K562 (cell line): ENCODE measurements around the gene ZNF667. TPM values are rescaled to one million over a fixed set of nuclear protein-coding genes. Genes with fewer than 3 reads are reported as not detected.
A peak's percentile ranks its signal among the peaks of the same experiment; 100 is the strongest.

Experiments used
- CC2D1A ChIP-seq: fragments of 450-650 bp; IDR thresholded peaks from 2 replicates; pipeline ENCODE4 v1.6.1; 2017; ENCODE audit warnings: mild to moderate bottlenecking
- CHD1 ChIP-seq: fragments of 200-600 bp; sonication (generic); IDR thresholded peaks from one replicate; pipeline ENCODE4 v1.6.1; 2012; ENCODE audit warnings: mild to moderate bottlenecking, moderate library complexity, low read length, inconsistent platforms
- CREM ChIP-seq: IDR thresholded peaks from 2 replicates; pipeline ENCODE4 v1.6.1; 2014; ENCODE audit warnings: antibody characterized with exemption, low read depth
- CXXC5 ChIP-seq: fragments of 250-450 bp; sonication (Bioruptor Pico); IDR thresholded peaks from 2 replicates; pipeline ENCODE4 v1.8.0; 2022; ENCODE audit warnings: inconsistent platforms, mild to moderate bottlenecking, moderate library complexity
- PTBP1 ChIP-seq: fragments of 200-400 bp; formaldehyde crosslinking; IDR thresholded peaks from 2 replicates; pipeline ENCODE4 v1.6.1; 2017; ENCODE audit warnings: low read depth, low read length
- SAFB ChIP-seq: fragments of 200-400 bp; formaldehyde crosslinking; IDR thresholded peaks from 2 replicates; pipeline ENCODE4 v1.6.1; 2017; ENCODE audit warnings: low read depth, low read length, borderline replicate concordance
- SETDB1 ChIP-seq: IDR thresholded peaks from one replicate; pipeline ENCODE4 v1.6.1; 2012; ENCODE audit warnings: low read length, control low read depth, inconsistent platforms
- SRF ChIP-seq, 2 experiments: fragments of 250-450, 450-650 bp in 1 of 2; sonication (Bioruptor Pico) in 1 of 2; sonication (generic) in 1 of 2; formaldehyde crosslinking; IDR thresholded peaks; 2 replicates each; pipeline versions ENCODE4 v1.5.0 to v1.5.1; 2020 to 2022; ENCODE audit warnings: mild to moderate bottlenecking in 1 of 2, missing genetic modification reagents in 1 of 2
- TAF1 ChIP-seq: IDR thresholded peaks from 2 replicates; pipeline ENCODE4 v1.6.1; 2011; ENCODE audit warnings: mild to moderate bottlenecking, low read length, moderate library complexity; ENCODE audit not compliant: insufficient read depth, control insufficient read depth, severe bottlenecking; ENCODE audit errors: extremely low read depth
- TGIF2 ChIP-seq: sonication (generic); formaldehyde crosslinking; IDR thresholded peaks from 2 replicates; pipeline ENCODE4 v1.8.1; 2022; ENCODE audit warnings: mild to moderate bottlenecking, missing genetic modification reagents, moderate library complexity
- U2AF1 ChIP-seq: fragments of 200-400 bp; formaldehyde crosslinking; optimal IDR thresholded peaks from 2 replicates; pipeline ENCODE3; 2017; ENCODE audit warnings: mild to moderate bottlenecking, low read depth, low read length, moderate library complexity
- WHSC1 ChIP-seq: IDR thresholded peaks from one replicate; pipeline ENCODE4 v1.6.1; 2012; ENCODE audit warnings: low read length, control low read depth, inconsistent platforms
- ZBTB1 ChIP-seq: sonication (generic); formaldehyde crosslinking; IDR thresholded peaks from 2 replicates; pipeline ENCODE4 v1.8.1; 2023; ENCODE audit warnings: missing genetic modification reagents, low read depth, mild to moderate bottlenecking, borderline replicate concordance
- ZNF212 ChIP-seq: fragments of 450-650 bp; formaldehyde crosslinking; IDR thresholded peaks from 2 replicates; pipeline ENCODE4 v1.4.0; 2020; ENCODE audit warnings: mild to moderate bottlenecking
- ZNF282 ChIP-seq: sonication (generic); formaldehyde crosslinking; IDR thresholded peaks from 2 replicates; pipeline ENCODE4 v1.8.1; 2023; ENCODE audit warnings: missing genetic modification reagents
- ZNF354B ChIP-seq: fragments of 250-450 bp; sonication (Bioruptor Pico); IDR thresholded peaks from 2 replicates; pipeline ENCODE4 v1.4.0; 2020
- ZNF436 ChIP-seq: fragments of 250-450, 450-650 bp; sonication (Bioruptor Pico); formaldehyde crosslinking; IDR thresholded peaks from 2 replicates; pipeline ENCODE4 v1.7.0; 2020; ENCODE audit warnings: mild to moderate bottlenecking
- polyA plus RNA-seq, 8 experiments: library from polyadenylated mRNA; depleted of rRNA in 4 of 8; stranded (reverse) in 5 of 8; unstranded in 3 of 8; fragments of >200 nt; fragmentation: Nextera tagmentation in 2 of 8; fragmentation: Illumina TruSeq in 1 of 8; extraction: Ambion mirVana in 2 of 8; extraction: Trizol in 1 of 8; gene quantifications; 2 replicates each; pipeline versions ENCODE4 v1.2.1 to v1.2.3, GENCODE V29; 2011 to 2014; ENCODE audit warnings: inconsistent platforms in 1 of 8, missing spikeins in 1 of 8
- total RNA-seq, 7 experiments: library from RNA; depleted of rRNA in 6 of 7; stranded (reverse); fragments of >200 nt in 6 of 7; fragmentation: Illumina TruSeq in 2 of 7; extraction: Trizol in 2 of 7; gene quantifications; 2 replicates each; pipeline versions ENCODE4 v1.2.1 to v1.2.3, GENCODE V29; 2011 to 2021; ENCODE audit warnings: low replicate concordance in 1 of 7
- TF ChIP-seq, protein P1 (sequence below): fragments of 250-450 bp; sonication (Bioruptor Pico); IDR thresholded peaks from 2 replicates; pipeline ENCODE4 v1.8.0; 2021; ENCODE audit warnings: moderate library complexity, mild to moderate bottlenecking, inconsistent platforms
- TF ChIP-seq, protein P2 (sequence below): fragments of 250-450 bp; sonication (Bioruptor Pico); IDR thresholded peaks from 2 replicates; pipeline ENCODE4 v1.8.0; 2022; ENCODE audit warnings: moderate library complexity, mild to moderate bottlenecking, inconsistent platforms
- TF ChIP-seq, protein P3 (sequence below): fragments of 250-450 bp; sonication (Bioruptor Pico); IDR thresholded peaks from 2 replicates; pipeline ENCODE4 v1.5.0; 2020; ENCODE audit warnings: mild to moderate bottlenecking
- TF ChIP-seq, protein P4 (sequence below): fragments of 450-650 bp; conservative IDR thresholded peaks from 2 replicates; pipeline ENCODE4 v1.6.1; 2016; ENCODE audit warnings: missing genetic modification characterization, low read depth, mild to moderate bottlenecking, control low read depth, missing compliant biosample characterization
- TF ChIP-seq, protein P5 (sequence below): fragments of 450-650 bp; IDR thresholded peaks from 2 replicates; pipeline ENCODE4 v1.6.1; 2014; ENCODE audit warnings: low read depth, mild to moderate bottlenecking, moderate library complexity, borderline replicate concordance

Gene ZNF667
- total and polyA plus RNA-seq, 9 of the 15 experiments (the other 6 are each of a cell fraction or from before 2014, with no cell fraction given), result not detected

DNA sequence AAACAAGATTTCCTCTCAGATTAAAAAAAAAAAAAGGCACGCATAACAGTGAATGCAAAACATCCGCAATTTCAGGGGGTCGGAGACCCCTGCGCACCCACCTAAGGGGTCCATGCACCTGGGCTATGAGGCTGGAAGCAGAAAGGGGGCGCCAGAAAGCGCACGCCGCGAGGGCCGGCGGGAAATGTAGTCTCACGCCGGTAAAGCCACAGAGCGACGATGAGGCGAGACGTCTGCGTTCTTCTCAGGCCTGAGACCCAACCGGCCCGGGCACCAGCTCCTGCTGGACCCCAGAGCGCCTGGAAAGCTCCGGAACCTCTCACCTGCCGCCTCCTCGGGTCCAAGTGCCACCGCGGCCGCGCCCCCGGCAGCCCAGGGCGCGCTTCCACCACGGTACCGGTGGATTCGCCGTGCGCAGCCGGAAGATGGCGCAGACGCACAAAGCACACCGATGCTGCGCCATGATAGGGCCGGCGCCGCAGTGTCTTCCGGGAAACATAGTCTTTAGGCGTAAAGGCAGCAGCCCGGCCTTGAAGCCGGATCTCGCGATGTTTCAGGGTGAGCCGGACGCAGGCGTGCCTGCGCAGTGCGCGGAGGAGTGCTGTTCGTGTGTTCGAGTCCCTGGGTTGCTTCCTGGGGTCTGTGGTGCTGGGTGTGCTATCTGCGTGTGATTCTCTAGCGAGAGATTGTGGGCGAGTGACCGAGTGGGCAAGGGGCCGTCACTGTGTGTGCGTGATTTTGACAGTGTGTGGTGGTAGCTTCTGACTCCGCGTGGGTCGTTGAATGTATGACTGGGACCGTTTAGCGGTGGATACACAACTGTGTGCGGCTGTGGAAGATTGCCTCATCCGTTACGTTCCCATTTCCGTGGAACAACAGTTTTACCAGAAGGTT, 83.8 kb downstream of the ZNF667 start, which contains the start of gene ZNF582 (continued):
- TF ChIP-seq CC2D1A, result peak; percentile 89
- no peak for TF ChIP-seq SAFB
- no peak for TF ChIP-seq ZNF436 (CRISPR knock-in tag)
- TF ChIP-seq CREM, result peak; percentile 83
- TF ChIP-seq, protein P1, sequence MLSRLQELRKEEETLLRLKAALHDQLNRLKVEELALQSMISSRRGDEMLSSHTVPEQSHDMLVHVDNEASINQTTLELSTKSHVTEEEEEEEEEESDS (CRISPR knock-in tag), result no peak
- TF ChIP-seq SRF (CRISPR knock-in tag; IDR thresholded peaks at IDR 0.05), result peak in 1 of 2 experiments; percentile 69; a peak in 2 of 4 replicates
- TF ChIP-seq, protein P2, sequence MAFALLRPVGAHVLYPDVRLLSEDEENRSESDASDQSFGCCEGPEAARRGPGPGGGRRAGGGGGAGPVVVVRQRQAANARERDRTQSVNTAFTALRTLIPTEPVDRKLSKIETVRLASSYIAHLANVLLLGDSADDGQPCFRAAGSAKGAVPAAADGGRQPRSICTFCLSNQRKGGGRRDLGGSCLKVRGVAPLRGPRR (CRISPR knock-in tag), result no peak
- TF ChIP-seq SETDB1, result no peak
- no peak for TF ChIP-seq TGIF2
- TF ChIP-seq CHD1, result no peak
- no peak for TF ChIP-seq ZNF354B (CRISPR knock-in tag)
- peak; percentile 38 for TF ChIP-seq TAF1
- TF ChIP-seq WHSC1, result no peak
- no peak for TF ChIP-seq PTBP1
- TF ChIP-seq U2AF1, result no peak
- TF ChIP-seq, protein P3, sequence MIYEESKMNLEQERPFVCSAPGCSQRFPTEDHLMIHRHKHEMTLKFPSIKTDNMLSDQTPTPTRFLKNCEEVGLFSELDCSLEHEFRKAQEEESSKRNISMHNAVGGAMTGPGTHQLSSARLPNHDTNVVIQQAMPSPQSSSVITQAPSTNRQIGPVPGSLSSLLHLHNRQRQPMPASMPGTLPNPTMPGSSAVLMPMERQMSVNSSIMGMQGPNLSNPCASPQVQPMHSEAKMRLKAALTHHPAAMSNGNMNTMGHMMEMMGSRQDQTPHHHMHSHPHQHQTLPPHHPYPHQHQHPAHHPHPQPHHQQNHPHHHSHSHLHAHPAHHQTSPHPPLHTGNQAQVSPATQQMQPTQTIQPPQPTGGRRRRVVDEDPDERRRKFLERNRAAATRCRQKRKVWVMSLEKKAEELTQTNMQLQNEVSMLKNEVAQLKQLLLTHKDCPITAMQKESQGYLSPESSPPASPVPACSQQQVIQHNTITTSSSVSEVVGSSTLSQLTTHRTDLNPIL (CRISPR knock-in tag), result no peak
- no peak for TF ChIP-seq ZBTB1
- TF ChIP-seq ZNF282 (CRISPR knock-in tag), result no peak
- TF ChIP-seq, protein P4, sequence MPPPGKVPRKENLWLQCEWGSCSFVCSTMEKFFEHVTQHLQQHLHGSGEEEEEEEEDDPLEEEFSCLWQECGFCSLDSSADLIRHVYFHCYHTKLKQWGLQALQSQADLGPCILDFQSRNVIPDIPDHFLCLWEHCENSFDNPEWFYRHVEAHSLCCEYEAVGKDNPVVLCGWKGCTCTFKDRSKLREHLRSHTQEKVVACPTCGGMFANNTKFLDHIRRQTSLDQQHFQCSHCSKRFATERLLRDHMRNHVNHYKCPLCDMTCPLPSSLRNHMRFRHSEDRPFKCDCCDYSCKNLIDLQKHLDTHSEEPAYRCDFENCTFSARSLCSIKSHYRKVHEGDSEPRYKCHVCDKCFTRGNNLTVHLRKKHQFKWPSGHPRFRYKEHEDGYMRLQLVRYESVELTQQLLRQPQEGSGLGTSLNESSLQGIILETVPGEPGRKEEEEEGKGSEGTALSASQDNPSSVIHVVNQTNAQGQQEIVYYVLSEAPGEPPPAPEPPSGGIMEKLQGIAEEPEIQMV, result no peak
- TF ChIP-seq, protein P5, sequence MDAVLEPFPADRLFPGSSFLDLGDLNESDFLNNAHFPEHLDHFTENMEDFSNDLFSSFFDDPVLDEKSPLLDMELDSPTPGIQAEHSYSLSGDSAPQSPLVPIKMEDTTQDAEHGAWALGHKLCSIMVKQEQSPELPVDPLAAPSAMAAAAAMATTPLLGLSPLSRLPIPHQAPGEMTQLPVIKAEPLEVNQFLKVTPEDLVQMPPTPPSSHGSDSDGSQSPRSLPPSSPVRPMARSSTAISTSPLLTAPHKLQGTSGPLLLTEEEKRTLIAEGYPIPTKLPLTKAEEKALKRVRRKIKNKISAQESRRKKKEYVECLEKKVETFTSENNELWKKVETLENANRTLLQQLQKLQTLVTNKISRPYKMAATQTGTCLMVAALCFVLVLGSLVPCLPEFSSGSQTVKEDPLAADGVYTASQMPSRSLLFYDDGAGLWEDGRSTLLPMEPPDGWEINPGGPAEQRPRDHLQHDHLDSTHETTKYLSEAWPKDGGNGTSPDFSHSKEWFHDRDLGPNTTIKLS, result peak; percentile 95
- TF ChIP-seq CXXC5 (CRISPR knock-in tag), result peak; percentile 93
- TF ChIP-seq ZNF212 (CRISPR knock-in tag), result no peak
